Thymus (tissue), 11 donors: Measurements from ENCODE around the gene ST3GAL4. TPM values are rescaled to one million over a fixed set of nuclear protein-coding genes. Genes with fewer than 3 reads are reported as not detected.

Source experiments
- DNase-seq, 9 donors: peaks; one replicate each; pipeline ENCODE4 v3.0.0-alpha.2; 2013; ENCODE audit warnings: low spot score in 9 of 9, low read depth in 6 of 9, missing footprints in 1 of 9
- H3K27ac ChIP-seq, 2 donors: one replicate each; pipeline ENCODE4 v1.5.1; 2013; ENCODE audit warnings: control low read depth in 1 of 2, low read depth in 1 of 2, low read length in 1 of 2, mild to moderate bottlenecking in 1 of 2, moderate library complexity in 1 of 2
- H3K27me3 ChIP-seq, 2 donors: one replicate each; pipeline ENCODE4 v1.5.1; 2013; ENCODE audit warnings: low read length in 1 of 2; ENCODE audit not compliant: control insufficient read depth in 2 of 2, insufficient read depth in 1 of 2
- H3K36me3 ChIP-seq, 2 donors: one replicate each; pipeline ENCODE4 v1.5.1; 2013; ENCODE audit warnings: low read length in 1 of 2, mild to moderate bottlenecking in 1 of 2, moderate library complexity in 1 of 2; ENCODE audit not compliant: control insufficient read depth in 2 of 2, insufficient read depth in 2 of 2
- H3K4me1 ChIP-seq, 2 donors: one replicate each; pipeline ENCODE4 v1.5.1; 2013; ENCODE audit warnings: low read length in 2 of 2; ENCODE audit not compliant: control insufficient read depth in 2 of 2, insufficient read depth in 2 of 2
- H3K4me3 ChIP-seq, 2 donors: one replicate each; pipeline ENCODE4 v1.5.1; 2013; ENCODE audit warnings: low read length in 2 of 2, control low read depth in 1 of 2, mild to moderate bottlenecking in 1 of 2
- H3K9me3 ChIP-seq, 2 donors: one replicate each; pipeline ENCODE4 v1.5.1; 2013; ENCODE audit warnings: low read length in 1 of 2, mild to moderate bottlenecking in 1 of 2; ENCODE audit not compliant: control insufficient read depth in 2 of 2, insufficient read depth in 1 of 2
- WGBS: extraction: QIAGEN DNeasy Blood & Tissue Kit; methylation state at CpG from one replicate; pipeline ENCODE4 v1.1.7; 2013; 5-methylcytosine and 5-hydroxymethylcytosine counted together
- polyA plus RNA-seq: library from polyadenylated mRNA; stranded (reverse); fragments of 200-250 nt; gene quantifications from one replicate; pipeline ENCODE4 v1.2.3, GENCODE V29; 2013
- total RNA-seq: library from RNA; stranded (reverse); fragments of 120-200 nt; gene quantifications from one replicate; pipeline ENCODE4 v1.2.4, GENCODE V29; 2013
- donor health status: healthy.

The ST3GAL4 gene
- total and polyA plus RNA-seq, 2 donors = 5.9 to 6.1 TPM

GRCh38 chr11:126450198-126450597 lies 94.7 kb downstream of the ST3GAL4 start:
- Histone ChIP-seq H3K4me3 (no peak overlapping the region), H3K4me1 (no peaks in the 10 kb centered on the region), H3K9me3 (peaks cover 0 to 12% of the 10 kb centered on the region in 2 donors), H3K27me3 (peaks cover 0 to 2% of the 10 kb centered on the region in 2 donors), H3K36me3 (no peaks in the 10 kb centered on the region), H3K27ac (no peak overlapping the region)
- WGBS = 85% methylated on average over 7 of the region's 7 CpGs
- no peak for DNase-seq

- no peak overlapping the region for H3K4me3 ChIP-seq
- peaks cover 0 to 2% of the 10 kb centered on the region in 2 donors for H3K27me3 ChIP-seq
- H3K4me1 ChIP-seq = no peaks in the 10 kb centered on the region
- peaks cover 0 to 12% of the 10 kb centered on the region in 2 donors for H3K9me3 ChIP-seq
- H3K27ac ChIP-seq = no peak overlapping the region
- no peak for DNase-seq
- H3K36me3 ChIP-seq = no peaks in the 10 kb centered on the region
- 98% methylated on average over 11 of the region's 11 CpGs for whole genome bisulfite sequencing
Observed at GRCh38 chr11:126450806-126451205, 95.3 kb downstream of the ST3GAL4 start.

GRCh38 chr11:126451211-126451802 lies 95.8 kb downstream of the ST3GAL4 start:
- H3K36me3 ChIP-seq = no peaks in the 10 kb centered on the region
- H3K4me3 ChIP-seq = no peak overlapping the region
- H3K4me1 ChIP-seq = no peaks in the 10 kb centered on the region
- peaks cover 0 to 12% of the 10 kb centered on the region in 2 donors for H3K9me3 ChIP-seq
- peaks cover 0 to 2% of the 10 kb centered on the region in 2 donors for H3K27me3 ChIP-seq
- no peak overlapping the region for H3K27ac ChIP-seq
- WGBS = 93% methylated on average over 15 of the region's 15 CpGs
- no peak for DNase-seq

GRCh38 chr11:126452241-126453101 lies 97.0 kb downstream of the ST3GAL4 start:
- Histone ChIP-seq H3K36me3 (no peaks in the 10 kb centered on the region), H3K4me1 (no peaks in the 10 kb centered on the region), H3K4me3 (no peak overlapping the region), H3K9me3 (peaks cover 0 to 12% of the 10 kb centered on the region in 2 donors), H3K27me3 (peaks cover 0 to 2% of the 10 kb centered on the region in 2 donors), H3K27ac (no peak overlapping the region)
- no peak for DNase-seq
- WGBS = 85% methylated on average over 24 of the region's 24 CpGs

- WGBS = 97% methylated on average over 15 of the region's 15 CpGs
- DNase-seq = no peak
Observed at GRCh38 chr11:126456089-126456488, 100.6 kb downstream of the ST3GAL4 start.

GRCh38 chr11:126456783-126457542 lies 101.5 kb downstream of the ST3GAL4 start:
- Histone ChIP-seq H3K4me1 (no peaks in the 10 kb centered on the region), H3K4me3 (no peak overlapping the region), H3K36me3 (no peaks in the 10 kb centered on the region), H3K9me3 (no peaks in the 10 kb centered on the region), H3K27me3 (peaks cover 0 to 2% of the 10 kb centered on the region in 2 donors), H3K27ac (no peak overlapping the region)
- DNase-seq = no peak
- 87% methylated on average over 20 of the region's 20 CpGs for WGBS

More at GRCh38 chr11:126456089-126456488, 100.6 kb downstream of the ST3GAL4 start:
- Histone ChIP-seq H3K9me3 (peaks cover 0 to 4% of the 10 kb centered on the region in 2 donors), H3K36me3 (no peaks in the 10 kb centered on the region), H3K4me1 (no peaks in the 10 kb centered on the region), H3K27ac (no peak overlapping the region), H3K4me3 (no peak overlapping the region), H3K27me3 (peaks cover 0 to 2% of the 10 kb centered on the region in 2 donors)

GRCh38 chr11:126457817-126458216 lies 102.3 kb downstream of the ST3GAL4 start:
- Histone ChIP-seq H3K27ac (no peak overlapping the region), H3K36me3 (no peaks in the 10 kb centered on the region), H3K4me1 (no peaks in the 10 kb centered on the region), H3K9me3 (no peaks in the 10 kb centered on the region), H3K4me3 (no peak overlapping the region), H3K27me3 (no peaks in the 10 kb centered on the region)
- no peak for DNase-seq
- WGBS = 95% methylated on average over 8 of the region's 8 CpGs

- WGBS = 92% methylated on average over 10 of the region's 10 CpGs
- H3K27me3 ChIP-seq = no peaks in the 10 kb centered on the region
- H3K36me3 ChIP-seq = no peaks in the 10 kb centered on the region
- no peaks in the 10 kb centered on the region for H3K9me3 ChIP-seq
- H3K27ac ChIP-seq = no peak overlapping the region
- H3K4me3 ChIP-seq = no peak overlapping the region
- H3K4me1 ChIP-seq = peaks cover 0 to 3% of the 10 kb centered on the region in 2 donors
- no peak for DNase-seq
Observed at GRCh38 chr11:126459691-126460281, 104.3 kb downstream of the ST3GAL4 start.
